ENCODE data around the gene L2HGDH.
"Not testable (repeated sequence)": the region's sequence is repeated elsewhere in the genome, so short reads cannot be mapped to it uniquely, and the experiment has no call there.

Gene L2HGDH

DNA sequence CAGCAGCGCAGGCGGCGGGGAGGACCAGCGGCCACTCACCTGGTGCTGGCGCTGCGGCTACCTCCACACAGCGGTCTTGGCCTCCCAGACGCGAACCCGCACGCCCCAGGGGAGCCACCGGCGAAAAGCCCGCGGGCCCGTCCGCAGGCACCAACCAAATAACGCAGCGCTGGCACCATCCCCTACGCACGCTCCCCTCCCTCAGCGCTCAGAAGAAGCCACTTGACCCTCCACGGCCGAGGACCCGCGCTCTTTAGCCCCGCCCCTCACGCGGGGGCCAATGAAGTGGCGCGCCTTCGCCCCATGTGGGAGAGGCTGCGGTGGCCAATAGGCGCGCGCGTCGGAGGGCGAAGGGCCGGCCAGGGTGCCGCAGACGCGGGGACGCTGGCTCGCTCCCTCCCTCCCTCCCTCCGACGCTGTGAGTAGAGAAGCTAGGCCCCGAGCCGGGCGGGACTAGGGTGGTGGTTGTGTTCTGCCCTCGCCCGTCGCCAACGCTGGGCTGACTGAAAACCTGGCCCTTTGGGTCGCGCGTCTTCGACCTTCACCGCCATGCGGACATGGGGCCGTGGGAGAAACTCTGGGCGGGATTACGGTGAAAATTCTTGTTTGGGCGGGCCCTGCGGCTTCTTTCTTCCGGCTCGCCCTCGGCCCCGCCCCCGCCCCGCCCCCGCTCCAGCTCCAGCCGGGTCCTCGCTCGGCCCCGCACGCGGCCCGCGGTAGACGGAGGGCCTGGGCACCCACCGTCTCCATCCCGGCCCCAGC is at the start of gene L2HGDH, which contains the start of gene DMAC2L:
TSS of gene L2HGDH (minus strand) at position 258 of the 762 bp plus-strand sequence. CDS start at position 179, 79 bp downstream.
TSS of gene DMAC2L (plus strand) at position 353 of the 762 bp plus-strand sequence. CDS start 9,164 bp downstream, outside the sequence.
- peak; percentile 90 for DNase-seq

DNA sequence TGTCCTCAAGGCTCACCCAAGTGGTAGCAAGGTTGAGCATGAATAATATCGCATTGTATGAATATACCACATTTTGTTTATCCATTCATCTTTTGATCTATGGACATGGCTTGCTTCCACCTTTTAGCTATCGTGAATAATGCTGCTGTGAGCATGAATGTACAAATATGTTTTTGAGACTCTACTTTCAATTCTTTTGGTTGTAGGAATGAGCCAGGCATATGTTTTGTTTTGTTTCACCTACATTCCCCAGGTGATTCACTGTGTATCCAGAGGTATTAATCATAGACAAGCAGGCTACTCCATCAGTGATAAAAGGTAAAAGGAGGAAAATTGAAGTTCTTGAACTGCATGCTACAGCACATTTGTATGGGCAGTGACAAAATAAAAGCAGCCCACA is 48.8 kb upstream of the L2HGDH start:
- DNase-seq = no peak

DNA sequence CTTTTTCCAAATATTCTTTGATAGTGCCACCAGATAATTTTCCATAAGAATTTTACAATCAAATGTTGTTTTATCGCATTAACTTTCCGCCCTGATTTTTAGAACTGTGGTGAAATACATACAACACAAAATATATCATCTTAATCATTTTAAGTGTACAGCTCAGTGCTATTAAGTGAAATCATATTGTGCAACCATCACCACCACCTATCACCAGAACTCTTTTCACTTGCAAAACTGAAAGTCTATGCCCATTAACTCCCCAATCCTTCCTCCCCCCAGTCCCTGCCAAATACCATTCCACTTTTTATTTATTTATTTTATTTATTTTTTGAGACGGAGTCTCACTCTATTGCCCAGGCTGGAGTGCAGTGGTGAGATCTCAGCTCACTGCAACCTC is 48.1 kb upstream of the L2HGDH start:
- no peak for DNase-seq

DNA sequence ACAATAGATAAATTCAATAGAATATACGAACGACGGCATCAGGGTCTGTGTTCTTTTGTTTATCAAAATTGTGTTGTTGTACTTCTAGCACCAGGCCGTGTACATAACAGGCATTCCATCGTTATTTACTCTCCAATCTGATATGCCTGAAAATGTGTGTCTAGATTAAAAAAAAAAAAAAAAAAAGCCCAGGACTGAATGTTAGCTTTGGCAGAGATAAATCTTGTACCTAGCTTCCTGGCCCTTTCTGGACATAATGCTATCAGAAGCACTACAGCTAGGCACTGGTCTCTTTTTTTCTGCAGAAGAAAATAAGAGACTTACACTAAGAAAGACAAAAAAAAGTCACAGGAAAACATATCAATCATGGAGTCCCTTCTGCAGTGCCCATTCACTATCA is 47.6 kb upstream of the L2HGDH start:
- no peak for DNase-seq

DNA sequence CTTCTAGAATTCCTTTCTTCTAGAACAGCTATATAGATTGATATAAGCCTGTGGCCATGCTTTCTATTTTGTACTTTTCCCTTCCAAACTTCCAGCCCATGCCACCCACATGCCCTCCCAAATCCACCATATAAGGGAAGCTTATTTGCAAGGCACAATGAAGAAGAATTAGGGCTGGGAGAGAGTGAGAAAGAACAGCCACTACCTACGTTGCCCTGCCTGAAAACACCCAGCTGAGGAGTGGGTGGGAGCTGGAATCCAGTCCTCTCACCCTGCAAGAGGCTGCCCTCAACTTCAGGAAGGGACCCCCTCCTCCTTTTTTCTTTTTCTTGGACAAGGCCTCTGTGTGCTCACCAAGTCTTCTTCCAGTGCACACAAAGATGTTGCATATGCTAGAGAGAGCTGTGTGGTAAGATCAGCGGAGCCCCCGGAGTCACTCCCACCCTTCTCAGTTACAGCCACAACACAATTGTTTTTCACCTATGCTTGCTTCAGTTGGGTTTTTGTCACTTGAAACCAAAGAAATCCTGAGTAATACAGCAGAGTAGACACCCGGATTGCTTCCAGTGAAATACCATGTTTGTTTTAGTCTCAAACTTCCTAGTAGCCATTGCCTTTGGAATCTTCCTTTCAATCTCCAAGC is 45.8 kb upstream of the L2HGDH start:
- DNase-seq = no peak

DNA sequence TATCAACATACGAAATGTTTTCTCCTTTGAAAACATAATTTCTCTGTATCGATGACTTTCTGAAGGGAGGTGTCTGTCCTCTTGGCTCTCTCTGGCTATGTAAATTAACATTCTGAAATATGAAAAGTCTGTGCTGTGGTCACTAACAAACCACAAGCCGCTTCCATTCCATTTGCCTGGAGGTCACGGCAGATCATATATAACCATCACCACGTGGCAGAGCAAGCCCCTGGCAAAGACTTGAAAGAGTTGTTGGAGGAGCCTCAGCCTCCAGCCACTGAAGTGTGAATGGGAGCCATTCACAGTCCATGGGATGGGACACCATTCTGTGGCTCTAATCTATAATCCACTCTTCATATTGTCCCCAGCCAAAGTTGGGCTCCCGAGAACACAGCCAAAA is 45.1 kb upstream of the L2HGDH start:
- DNase-seq = no peak

DNA sequence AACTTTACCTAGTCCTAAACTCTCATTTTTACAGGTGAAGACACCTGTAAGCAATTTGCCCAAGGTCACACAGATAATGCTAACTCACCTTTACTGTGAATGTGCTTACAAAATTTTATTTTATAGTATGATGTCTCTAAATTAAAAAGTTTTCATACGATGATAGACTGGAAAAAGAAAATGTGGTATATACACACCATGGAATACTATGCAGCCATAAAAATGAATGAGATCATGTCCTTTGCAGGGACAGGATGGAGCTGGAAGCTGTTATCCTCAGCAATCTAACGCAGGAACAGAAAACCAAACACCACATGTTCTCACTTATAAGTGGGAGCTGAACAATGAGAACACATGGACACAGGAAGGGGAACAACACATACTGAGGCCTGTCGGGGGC is 44.3 kb upstream of the L2HGDH start:
- not testable (repeated sequence) for DNase-seq

DNA sequence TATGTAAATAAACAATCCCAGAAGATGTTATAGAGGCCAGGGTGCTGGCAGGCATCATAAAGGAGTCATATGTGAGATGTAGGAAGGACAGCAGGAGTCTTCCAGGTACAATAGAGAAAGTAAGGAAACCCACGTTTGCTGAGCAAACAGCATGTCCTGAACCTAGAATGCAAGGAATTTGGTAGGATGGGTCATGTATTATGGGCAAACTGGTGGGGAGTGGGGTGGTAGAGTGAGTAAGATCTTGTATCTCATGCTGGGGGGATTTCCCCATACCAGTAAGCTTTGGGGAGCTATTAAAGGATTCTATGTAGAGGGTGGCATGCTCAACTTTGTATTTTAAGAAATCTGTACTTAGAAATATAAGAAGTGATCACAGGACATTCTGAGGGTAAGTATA is 43.7 kb upstream of the L2HGDH start:
- no peak for DNase-seq

DNA sequence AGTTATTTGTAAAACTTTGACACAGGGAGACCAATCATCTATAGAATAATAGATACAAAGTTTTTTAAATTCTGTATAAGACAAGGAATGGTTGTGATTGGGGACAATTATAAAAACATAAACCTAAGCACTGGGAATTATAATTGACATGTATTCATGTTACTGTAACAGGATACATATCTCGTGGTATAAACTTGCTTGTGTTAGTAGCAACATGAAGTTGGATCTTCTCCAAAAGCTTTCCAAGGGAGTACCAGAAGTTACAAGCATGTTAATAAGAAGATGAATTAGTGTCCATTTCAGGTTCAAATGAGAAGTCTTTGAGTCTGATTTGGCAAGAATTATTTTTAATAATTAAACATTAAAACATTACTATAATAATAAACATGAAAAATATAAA is 42.5 kb upstream of the L2HGDH start:
- DNase-seq = no peak

DNA sequence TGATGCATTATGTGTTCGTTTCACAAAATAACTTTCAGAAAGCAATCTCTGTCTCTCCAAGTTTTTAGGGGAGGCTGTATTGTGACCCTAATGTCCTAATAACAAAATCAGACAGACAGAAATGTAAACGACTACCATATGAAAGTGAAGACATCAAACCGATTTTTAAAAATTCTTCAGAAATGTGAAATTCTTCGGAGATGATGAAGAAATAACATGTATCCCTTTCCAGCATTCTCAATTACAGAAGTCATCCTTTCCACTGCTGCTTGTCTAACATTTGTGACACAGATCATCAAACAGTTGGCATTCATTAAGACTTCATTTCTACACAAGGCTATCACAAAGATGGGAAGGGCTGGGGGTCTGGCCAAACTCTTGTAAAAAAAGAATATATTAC is 41.1 kb upstream of the L2HGDH start:
- DNase-seq = no peak

DNA sequence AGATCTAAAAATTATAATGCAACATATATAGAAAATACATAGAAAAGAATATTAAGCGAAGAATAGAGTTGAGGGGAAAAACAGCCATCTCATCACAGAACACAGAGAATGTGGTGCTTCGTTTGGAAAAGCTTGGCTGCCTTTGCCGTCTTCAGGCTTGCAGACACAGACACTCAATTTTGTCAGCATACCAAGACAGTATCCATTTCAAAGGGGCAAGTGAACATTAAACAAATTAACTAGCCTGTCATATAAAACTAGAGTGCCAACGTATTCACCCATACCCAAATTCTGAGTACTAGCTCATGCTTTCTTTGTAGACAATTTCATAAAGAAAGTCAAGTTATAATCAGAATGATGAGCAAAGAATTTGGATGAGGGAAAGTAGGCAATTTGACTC is 40.6 kb upstream of the L2HGDH start:
- DNase-seq = no peak

DNA sequence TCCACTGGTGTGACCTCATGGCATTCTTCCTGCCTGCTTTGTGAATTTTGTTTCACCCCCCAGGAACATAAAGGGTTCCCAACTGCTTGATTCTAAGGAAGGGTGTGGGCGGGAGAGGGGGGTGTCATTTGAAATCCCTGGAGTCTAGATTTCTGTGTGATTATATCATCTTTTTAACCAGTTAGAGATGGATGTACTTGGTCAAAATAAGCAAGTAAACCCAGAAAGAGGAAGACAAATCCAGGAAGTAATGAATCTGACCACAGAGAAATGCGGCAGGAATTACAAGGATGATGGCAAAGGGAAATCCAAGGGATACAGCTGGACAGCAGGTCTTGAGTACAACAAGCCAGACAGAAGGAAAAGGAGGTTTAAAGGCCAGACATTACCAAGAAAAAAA is 38.9 kb upstream of the L2HGDH start:
- DNase-seq = no peak

DNA sequence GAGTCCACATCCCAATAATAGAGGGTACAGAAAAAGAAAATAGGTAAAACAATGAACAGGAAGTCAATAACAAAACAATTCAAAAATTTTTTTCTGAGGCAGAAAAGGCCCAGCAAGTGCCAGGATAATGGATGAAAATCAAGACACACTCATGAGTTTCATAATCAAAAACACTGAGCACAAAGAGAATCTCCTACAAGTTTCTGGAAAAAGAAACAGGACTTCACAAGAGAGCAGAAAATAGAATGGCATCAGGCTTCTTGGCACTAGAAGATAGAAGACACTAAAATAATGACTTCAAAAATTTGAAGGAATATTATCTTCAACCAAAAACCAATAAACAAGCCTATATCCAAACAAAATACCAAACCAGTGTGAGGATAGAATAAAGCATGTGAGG is 36.9 kb upstream of the L2HGDH start:
- no peak for DNase-seq

DNA sequence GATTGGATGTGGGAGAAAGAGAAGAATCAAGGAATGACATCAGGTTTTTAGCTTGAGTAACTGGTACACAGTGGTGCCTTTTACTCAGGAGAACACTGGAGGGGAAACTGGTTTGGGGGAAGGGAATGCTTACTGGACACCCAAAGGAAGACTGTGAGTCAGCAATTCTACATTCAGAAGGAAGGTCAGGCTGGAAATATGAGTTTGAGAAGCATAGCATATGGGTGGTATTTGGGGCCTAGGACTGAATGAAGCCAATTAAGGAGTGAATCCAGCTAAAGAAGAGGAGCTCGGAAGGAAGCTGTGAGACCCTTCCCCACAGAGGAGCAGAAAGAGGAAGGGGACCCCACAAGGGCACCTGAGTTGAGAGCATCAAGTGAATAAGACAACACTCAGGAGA is 35.5 kb upstream of the L2HGDH start:
- no peak for DNase-seq

DNA sequence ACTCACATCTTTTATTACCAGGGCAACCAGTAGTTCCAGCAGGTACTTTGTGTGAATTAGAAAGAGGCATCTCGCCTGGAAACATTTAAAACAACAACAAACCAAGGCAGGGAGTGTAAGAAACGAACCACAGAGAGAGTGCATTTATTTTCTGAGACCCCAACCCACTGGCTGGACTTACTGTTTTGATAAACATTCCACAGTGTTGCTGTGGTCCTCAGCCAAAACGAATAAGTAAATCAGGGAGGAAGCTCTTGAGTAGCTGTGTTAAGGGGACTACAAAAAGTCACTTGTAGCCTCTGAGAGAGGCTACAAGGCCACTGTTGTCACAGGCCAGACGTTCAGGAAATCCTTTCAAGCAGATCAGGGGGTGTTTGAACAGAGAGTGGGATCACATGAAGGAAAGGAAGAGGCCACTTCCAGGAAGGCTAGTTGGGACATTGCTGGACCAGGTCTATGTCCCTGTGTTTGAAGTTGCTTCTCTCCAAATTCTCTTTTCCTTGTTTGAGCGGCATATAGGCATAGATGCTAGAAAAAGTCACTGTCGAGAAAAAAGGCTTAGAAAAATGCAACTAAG is 33.9 kb upstream of the L2HGDH start:
- DNase-seq = no peak

DNA sequence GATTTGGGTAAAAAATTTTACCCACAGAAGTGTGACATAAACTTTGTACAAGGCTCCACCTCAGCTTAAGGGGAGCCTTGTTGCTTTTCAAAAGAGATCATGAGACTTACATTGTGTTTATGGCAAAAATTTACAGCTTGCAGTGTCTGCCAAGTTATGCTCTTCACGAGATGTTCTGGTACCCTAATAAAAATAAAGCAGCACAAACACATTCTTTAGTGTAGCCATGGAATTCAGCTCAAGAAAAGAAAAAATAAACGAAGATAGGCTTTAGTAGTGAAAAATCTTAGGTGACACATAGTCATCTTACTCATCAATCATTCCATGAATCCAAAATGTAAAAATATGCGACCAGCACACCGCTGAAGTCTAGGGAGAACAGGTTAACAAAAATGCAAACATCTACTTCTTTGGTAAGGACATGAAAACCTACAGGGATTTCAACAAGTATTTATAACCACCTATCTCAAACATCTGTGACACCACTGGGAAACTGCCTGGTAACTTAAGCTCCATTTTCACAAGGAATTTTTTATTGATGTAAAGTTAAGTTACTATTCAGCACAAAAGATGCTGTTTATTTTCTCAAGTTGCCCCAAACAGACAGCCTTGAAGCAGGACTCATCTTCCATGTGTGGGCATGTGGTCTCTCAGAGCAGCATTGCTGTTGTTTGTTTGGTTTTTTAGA is 33.0 kb upstream of the L2HGDH start:
- DNase-seq = no peak

DNA sequence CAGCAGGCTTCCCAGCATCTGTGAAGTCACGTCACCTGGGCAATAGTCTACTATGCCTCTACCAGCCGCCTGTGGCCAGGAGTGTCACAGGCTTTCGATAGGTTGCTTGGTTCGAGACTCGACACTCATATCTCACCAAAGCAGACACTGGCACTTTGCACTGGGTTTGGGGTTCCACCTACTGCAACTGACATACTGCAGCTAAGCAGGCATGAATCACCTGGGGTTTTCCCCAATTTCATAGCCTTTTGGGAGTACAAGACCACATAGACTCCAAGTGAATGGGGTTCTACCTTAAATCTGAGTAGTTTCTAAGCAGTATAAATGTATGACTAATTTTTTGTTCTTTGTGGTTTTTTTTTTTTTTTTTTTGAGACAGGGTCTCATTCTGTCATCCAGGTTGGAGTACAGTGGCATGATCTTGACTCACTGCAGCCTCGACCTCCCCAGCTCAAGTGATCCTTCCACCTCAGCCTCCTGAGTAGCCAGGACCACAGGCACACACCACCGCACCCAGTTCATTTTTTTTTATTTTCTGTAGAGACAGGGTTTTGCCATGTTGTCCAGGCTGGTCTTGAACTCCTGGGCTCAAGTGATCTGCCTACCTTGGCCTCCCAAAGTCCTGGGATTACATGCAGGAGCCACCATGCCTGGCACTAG is 32.2 kb upstream of the L2HGDH start:
- peak; percentile 78 for DNase-seq

DNA sequence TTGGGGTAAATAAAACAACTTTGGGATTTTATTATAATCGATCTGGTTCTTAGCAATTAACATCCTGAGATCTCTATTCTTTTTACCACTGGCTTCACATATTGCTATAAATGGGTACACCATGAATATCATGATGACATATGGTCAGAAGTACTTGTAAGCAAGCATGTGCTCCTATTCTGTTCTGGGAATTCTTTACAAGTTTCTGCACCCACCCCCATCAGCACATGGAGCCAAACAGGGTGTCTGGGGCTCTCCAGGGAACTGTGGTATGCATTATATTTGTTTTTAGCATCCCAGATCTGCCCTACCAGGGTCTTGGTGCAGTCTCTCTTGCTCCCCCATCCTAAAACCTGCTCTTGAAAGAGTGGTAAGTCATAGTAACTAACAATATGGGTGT is 31.4 kb upstream of the L2HGDH start:
- DNase-seq = no peak

DNA sequence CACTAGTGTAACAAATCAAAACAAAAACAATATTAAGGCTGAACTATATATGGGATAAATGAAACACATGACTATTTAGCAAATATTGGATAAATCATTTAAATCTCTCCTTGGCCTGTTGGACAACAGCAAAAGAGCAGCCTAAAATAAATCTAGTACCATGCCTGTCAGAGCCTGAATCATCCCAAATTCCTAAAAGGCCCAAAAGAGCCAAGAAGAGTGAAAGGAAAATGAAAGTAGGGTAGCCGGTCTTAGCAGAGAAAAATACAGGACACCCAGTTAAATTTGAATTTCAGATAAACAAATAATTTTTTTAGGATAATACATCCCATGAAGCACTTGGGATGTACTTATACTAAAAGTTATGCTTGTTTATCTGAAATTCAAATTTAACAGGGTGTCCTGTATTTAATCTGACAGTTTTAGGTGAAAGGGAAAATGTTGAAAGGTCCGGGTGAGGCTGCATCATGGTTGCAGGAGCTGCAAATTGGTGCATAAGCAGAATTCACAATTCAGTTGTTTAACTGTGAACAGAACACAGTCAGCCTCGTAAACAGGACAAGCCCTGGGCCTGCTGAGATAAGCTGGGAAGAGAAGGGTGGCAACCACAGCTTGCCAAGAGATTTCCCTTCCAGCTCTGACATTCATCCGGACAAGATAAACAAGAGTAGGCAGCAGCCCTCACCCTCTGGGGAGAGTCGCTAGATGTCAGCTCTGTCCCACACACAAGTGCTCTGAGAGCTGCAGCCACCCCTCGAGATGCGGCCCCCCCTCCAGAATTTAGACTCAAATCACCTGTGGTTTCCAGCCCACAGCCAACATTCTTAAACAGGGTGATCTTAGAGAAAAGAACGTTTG is 30.4 kb upstream of the L2HGDH start:
- DNase-seq = peak; percentile 40

DNA sequence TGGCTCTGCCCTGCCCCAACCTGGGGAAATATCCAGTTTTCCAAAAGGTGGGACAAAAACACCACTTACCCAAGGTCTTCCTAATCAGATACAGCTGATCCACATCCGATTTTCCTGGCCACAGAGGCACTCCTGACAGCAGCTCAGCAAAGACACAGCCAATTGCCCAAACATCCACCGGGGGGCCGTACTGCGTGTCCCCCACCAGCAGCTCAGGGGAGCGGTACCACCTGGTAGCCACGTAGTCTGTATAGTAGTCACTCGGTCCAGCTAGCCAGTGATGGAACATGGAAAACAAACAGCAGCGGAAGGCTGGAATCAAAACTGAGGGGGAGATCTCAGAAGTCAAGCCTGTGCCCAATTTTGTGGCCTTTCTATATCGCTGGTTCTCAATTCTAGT is 28.9 kb upstream of the L2HGDH start:
- DNase-seq = no peak

DNA sequence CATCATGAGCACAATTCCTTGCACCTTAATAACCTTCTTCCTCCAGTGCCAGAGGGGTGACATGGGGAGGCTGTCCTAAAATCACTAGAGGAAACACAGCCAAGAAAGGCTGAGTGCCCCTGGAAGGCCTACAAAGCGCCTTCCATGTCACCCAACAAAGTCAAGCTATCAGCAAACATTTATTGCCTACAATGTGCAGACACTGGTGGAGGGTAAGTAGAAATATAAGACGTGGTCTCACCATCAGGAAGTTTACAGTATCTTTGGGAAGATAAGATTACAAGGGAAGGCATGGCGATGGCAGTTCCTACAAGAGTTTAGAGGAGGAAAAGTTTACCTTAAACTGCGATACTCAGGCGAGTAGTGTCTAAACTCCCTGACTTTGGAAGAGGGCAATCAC is 28.0 kb upstream of the L2HGDH start:
- DNase-seq = no peak

DNA sequence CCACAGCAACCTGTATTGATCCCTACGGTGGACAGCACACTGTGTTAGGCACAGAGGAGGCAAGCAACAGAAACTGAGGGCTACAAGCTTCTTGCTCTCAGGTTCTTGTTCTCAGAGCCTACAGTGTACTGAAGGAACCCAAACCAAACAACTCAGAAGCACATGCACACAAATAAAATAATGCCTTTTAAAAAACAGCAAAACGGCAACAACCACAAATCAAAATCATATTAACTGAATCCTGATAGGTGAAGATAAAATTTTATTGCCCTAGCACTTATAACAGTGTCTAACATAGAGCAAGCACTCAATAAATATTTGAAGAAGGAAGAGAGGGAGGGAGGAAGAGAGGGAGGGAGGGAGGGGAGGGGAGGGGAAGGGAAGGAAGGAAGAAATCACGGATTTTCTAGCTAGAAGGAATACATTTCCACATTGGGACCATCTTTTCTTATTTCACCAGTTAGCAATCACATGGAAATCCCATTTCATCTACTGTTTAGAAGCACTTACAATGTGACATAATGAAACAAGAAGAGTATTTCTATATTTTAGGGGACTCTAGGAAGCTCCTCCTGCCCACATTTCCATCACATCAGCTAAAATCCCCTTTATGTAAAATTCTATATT is 27.3 kb upstream of the L2HGDH start:
- DNase-seq = no peak

All from NK-92 treated with Interleukin-12 subunit alpha and Interleukin-12 subunit beta, amount 100 ng/mL, for 24 hours (cell line).